Spleen (tissue), 11 donors: ENCODE data around the gene CHKA. TPM values are rescaled to one million over a fixed set of nuclear protein-coding genes. Genes with fewer than 3 reads are reported as not detected.

Experiments used
- DNase-seq: peaks from one replicate; pipeline ENCODE4 v3.0.0-alpha.2; 2020
- H3K27ac ChIP-seq, 8 donors: fragments of 200-600 bp; sonication (generic) in 7 of 8; 1 replicate in 4 of 8; 2 replicates in 4 of 8; pipeline versions ENCODE4 v1.5.0 to v1.8.0; 2016 to 2021; ENCODE audit warnings: inconsistent platforms in 4 of 8, mild to moderate bottlenecking in 4 of 8, moderate library complexity in 1 of 8
- H3K27me3 ChIP-seq, 7 donors: fragments of 200-600 bp; sonication (generic) in 6 of 7; replicated peaks in 1 of 7; 1 replicate in 4 of 7; 2 replicates in 3 of 7; pipeline versions ENCODE4 v1.5.0 to v1.8.0; 2016 to 2021; ENCODE audit warnings: inconsistent platforms in 3 of 7, mild to moderate bottlenecking in 1 of 7
- H3K36me3 ChIP-seq, 6 donors: fragments of 200-600 bp; sonication (generic) in 5 of 6; 1 replicate in 4 of 6; 2 replicates in 2 of 6; pipeline versions ENCODE4 v1.5.0 to v1.8.0; 2016 to 2021; ENCODE audit warnings: inconsistent platforms in 2 of 6
- H3K4me1 ChIP-seq, 6 donors: fragments of 200-600 bp; sonication (generic) in 5 of 6; 1 replicate in 3 of 6; 2 replicates in 3 of 6; pipeline versions ENCODE4 v1.5.0 to v1.8.0; 2016 to 2021; ENCODE audit warnings: inconsistent platforms in 3 of 6
- H3K4me3 ChIP-seq, 8 donors: fragments of 200-600 bp; sonication (generic) in 7 of 8; 1 replicate in 4 of 8; 2 replicates in 4 of 8; pipeline versions ENCODE4 v1.5.0 to v1.8.0; 2016 to 2021; ENCODE audit warnings: inconsistent platforms in 4 of 8, mild to moderate bottlenecking in 4 of 8, moderate library complexity in 2 of 8
- H3K9me3 ChIP-seq, 8 donors: fragments of 200-600 bp; sonication (generic) in 7 of 8; 1 replicate in 4 of 8; 2 replicates in 4 of 8; pipeline versions ENCODE4 v1.5.0 to v1.8.0; 2016 to 2021; ENCODE audit warnings: inconsistent platforms in 4 of 8
- POLR2A ChIP-seq, 3 donors: fragments of 450-650 bp; IDR thresholded peaks; one replicate each; pipeline ENCODE4 v1.5.1; 2017; ENCODE audit warnings: antibody characterized with exemption in 3 of 3, mild to moderate bottlenecking in 1 of 3
- POLR2AphosphoS5 ChIP-seq, 3 donors: sonication (generic); formaldehyde crosslinking; IDR thresholded peaks; one replicate each; pipeline ENCODE4 v1.5.1; 2017; ENCODE audit warnings: antibody characterized with exemption in 3 of 3
- WGBS, 5 donors: extraction: QIAGEN DNeasy Blood & Tissue Kit in 3 of 5; methylation state at CpG; one replicate each; pipeline versions ENCODE4 v1.1.5 to v1.1.7; 2013 to 2018; 5-methylcytosine and 5-hydroxymethylcytosine counted together
- intact Hi-C: fragments of 100-400 bp; cut with DNase I; formaldehyde crosslinking; loops from one replicate; pipeline ENCODE4 v1.15.0; 2023; ENCODE audit warnings: low total_unique reads
- polyA plus RNA-seq, 3 donors: library from polyadenylated mRNA; stranded (reverse); fragments of 200-250 nt; gene quantifications; one replicate each; pipeline ENCODE4 v1.2.1, GENCODE V29; 2013
- total RNA-seq, 7 donors: library from RNA; depleted of rRNA in 3 of 7; stranded (reverse); fragments of >200 nt in 3 of 7; fragmentation: NEBNext Ultra II Directional in 4 of 7; extraction: Animal tissue kit (Norgen Biotek cat#: 25700) in 4 of 7; gene quantifications; one replicate each; pipeline versions ENCODE4 v1.1.0 to v1.2.1, GENCODE V29; 2016 to 2021
- TF ChIP-seq, protein P1 (sequence below), 11 experiments: fragments of 200-600 bp in 7 of 11; fragments of 450-650 bp in 4 of 11; sonication (generic) in 4 of 11; IDR thresholded peaks in 8 of 11; conservative IDR thresholded peaks in 3 of 11; 1 replicate in 7 of 11; 2 replicates in 4 of 11; pipeline versions ENCODE4 v1.4.0 to v1.8.0; 2016 to 2021; ENCODE audit warnings: antibody characterized with exemption in 11 of 11, inconsistent platforms in 4 of 11, mild to moderate bottlenecking in 1 of 11
- donor health status: healthy with polysubstance abuse.
- donor health status: DM: no; HTN: no; CAD: no; lungs with moderate emphysema.
- donor health status: DM: no; HTN: no; CAD: no.
- donor health status: Bipolar disorder and iron deficiency.
- donor health status: healthy.
- donor health status: DM: no; HTN: no; CAD: no.
- donor health status: DM: yes; HTN: yes; CAD: no.

CHKA gene
- total and polyA plus RNA-seq, 10 donors: 19.7 to 76.1 (median 33.4) TPM

DNA sequence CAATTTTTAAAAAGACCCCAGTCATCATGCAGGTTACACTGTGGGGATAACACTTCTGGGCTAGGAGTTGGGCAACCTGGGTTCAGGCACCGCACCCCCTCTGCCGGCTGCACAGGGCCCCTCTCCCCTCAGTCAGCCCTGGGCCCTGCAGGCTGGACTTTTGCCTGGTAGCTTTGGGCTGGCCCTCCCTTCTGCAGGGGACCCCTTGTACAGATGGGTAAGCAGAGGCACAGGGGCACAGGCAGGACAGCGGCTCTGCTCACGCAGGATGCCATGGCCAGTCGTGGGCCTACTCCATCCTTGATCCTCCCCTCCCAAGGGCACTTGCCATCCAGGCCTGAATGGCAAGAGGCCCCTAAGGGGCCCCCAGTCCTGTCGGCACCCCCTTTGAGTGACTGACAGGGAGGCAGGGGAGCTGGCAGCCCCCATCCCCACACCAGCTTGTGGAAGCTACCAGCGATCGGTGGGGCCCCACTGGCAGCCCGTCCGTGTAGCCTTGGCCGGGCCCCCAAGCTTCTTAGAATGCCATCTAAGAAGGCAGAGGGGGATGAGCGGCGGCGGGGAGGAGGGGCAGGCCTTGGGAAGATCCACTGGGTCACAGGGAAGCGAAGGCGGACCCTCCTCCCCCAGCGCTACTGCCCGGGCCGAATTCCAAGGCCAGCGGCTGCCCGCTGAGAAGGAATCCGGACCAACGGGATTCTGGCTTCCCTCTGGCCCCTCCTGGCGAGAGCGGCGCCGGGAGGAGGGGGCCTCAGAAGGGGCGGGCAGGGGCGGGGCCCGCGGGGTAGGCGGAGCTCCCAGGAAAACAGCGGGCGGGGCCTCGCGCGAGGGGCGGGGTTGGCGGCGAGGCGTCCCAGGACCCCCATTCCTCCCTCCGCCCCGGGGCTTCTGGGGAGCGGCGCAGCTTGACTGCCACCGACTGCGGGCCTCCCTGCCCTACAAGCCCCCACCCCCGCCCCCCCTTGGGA lies 6.8 kb upstream of the CHKA start:
- Histone ChIP-seq H3K9me3 (peaks cover 0 to 13% (median 4%) of the 10 kb centered on the region in 8 donors), H3K4me1 (peaks cover 0 to 32% (median 15%) of the 10 kb centered on the region in 6 donors), H3K36me3 (no peaks in the 10 kb centered on the region), H3K4me3 (peak overlapping the region in 7 of 8 donors; percentile 12 to 65 (median 37)), H3K27me3 (peaks cover 0 to 26% (median 7%) of the 10 kb centered on the region in 7 donors), H3K27ac (peak overlapping the region; percentile 60 to 87 (median 82))
- peak; percentile 80 for DNase-seq
- WGBS, 5 donors: 14 to 28% (median 16%) methylated on average over 24 to 48 of the region's 48 CpGs
- TF ChIP-seq POLR2AphosphoS5 (IDR thresholded peaks at IDR 0.05) (peak in 1 of 3 donors; percentile 29), POLR2A (IDR thresholded peaks at IDR 0.05) (no peak)
- intact Hi-C loops: no loop called here

GRCh38 chr11:68125164-68125563 lies 4.0 kb upstream of the CHKA start:
- H3K27ac ChIP-seq: no peak overlapping the region
- 78 to 90% (median 89%) methylated on average over 2 to 4 of the region's 4 CpGs for WGBS, 5 donors
- H3K9me3 ChIP-seq: no peaks in the 10 kb centered on the region
- no peak for DNase-seq
- H3K36me3 ChIP-seq: no peaks in the 10 kb centered on the region
- TF ChIP-seq, protein P1, sequence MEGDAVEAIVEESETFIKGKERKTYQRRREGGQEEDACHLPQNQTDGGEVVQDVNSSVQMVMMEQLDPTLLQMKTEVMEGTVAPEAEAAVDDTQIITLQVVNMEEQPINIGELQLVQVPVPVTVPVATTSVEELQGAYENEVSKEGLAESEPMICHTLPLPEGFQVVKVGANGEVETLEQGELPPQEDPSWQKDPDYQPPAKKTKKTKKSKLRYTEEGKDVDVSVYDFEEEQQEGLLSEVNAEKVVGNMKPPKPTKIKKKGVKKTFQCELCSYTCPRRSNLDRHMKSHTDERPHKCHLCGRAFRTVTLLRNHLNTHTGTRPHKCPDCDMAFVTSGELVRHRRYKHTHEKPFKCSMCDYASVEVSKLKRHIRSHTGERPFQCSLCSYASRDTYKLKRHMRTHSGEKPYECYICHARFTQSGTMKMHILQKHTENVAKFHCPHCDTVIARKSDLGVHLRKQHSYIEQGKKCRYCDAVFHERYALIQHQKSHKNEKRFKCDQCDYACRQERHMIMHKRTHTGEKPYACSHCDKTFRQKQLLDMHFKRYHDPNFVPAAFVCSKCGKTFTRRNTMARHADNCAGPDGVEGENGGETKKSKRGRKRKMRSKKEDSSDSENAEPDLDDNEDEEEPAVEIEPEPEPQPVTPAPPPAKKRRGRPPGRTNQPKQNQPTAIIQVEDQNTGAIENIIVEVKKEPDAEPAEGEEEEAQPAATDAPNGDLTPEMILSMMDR (IDR thresholded peaks at IDR 0.05 in 8 of 11, conservative IDR thresholded peaks at IDR 0.05 in 3 of 11): no peak
- TF ChIP-seq POLR2A (IDR thresholded peaks at IDR 0.05): no peak
- no peak for TF ChIP-seq POLR2AphosphoS5 (IDR thresholded peaks at IDR 0.05)
- H3K4me3 ChIP-seq: no peak overlapping the region
- intact Hi-C loops: no loop called here
- peaks cover 0 to 26% (median 7%) of the 10 kb centered on the region in 7 donors for H3K27me3 ChIP-seq
- peaks cover 7 to 48% (median 28%) of the 10 kb centered on the region in 6 donors for H3K4me1 ChIP-seq

DNA sequence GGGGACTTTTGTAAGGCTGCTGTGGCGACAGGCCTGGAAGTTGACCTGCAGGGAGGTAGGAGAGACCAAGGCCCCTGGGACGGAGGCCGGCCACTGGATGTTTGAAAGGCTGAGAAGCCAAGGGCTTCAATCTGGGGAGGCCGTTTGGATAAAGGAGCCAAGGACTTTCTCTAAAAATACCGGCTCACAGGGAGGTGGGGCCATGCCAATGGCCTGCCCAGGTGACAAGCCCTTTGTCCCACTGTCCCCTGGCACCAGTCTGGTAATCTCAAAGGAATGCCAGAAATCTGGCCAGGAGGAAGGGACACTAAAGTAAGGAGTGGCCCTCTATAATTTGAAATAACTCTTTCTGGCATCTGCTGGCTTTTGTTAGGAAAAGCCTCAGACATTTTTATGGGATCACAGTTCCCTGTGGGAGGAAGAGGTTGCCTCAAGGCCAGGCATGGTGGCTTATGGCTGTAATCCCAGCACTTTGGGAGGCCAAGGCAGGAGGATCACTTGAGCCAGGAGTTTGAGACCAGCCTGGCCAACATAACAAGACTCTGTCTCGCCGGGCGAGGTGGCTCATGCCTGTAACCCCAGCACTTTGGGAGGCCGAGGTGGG lies 1.9 kb upstream of the CHKA start:
- H3K27me3 ChIP-seq: peaks cover 0 to 5% (median 0%) of the 10 kb centered on the region in 7 donors
- TF ChIP-seq, protein P1 (IDR thresholded peaks at IDR 0.05 in 8 of 11, conservative IDR thresholded peaks at IDR 0.05 in 3 of 11): no peak
- TF ChIP-seq POLR2A (IDR thresholded peaks at IDR 0.05): no peak
- TF ChIP-seq POLR2AphosphoS5 (IDR thresholded peaks at IDR 0.05): no peak
- peak overlapping the region in 7 of 8 donors; percentile 23 to 97 (median 54) for H3K27ac ChIP-seq
- intact Hi-C loops: no loop called here
- H3K4me3 ChIP-seq: no peak overlapping the region
- peaks cover 17 to 55% (median 37%) of the 10 kb centered on the region in 6 donors for H3K4me1 ChIP-seq
- H3K36me3 ChIP-seq: no peaks in the 10 kb centered on the region
- WGBS, 5 donors: 87 to 88% (median 87%) methylated on average over 9 of the region's 9 CpGs
- no peaks in the 10 kb centered on the region for H3K9me3 ChIP-seq
- no peak for DNase-seq

- Histone ChIP-seq H3K36me3 (no peaks in the 10 kb centered on the region), H3K27ac (peak overlapping the region; percentile 77 to 98 (median 96)), H3K27me3 (no peaks in the 10 kb centered on the region), H3K4me1 (peaks cover 20 to 66% (median 45%) of the 10 kb centered on the region in 6 donors), H3K4me3 (peak overlapping the region; percentile 37 to 89 (median 62)), H3K9me3 (no peaks in the 10 kb centered on the region)
- no peak for TF ChIP-seq POLR2A (IDR thresholded peaks at IDR 0.05)
- no peak for TF ChIP-seq POLR2AphosphoS5 (IDR thresholded peaks at IDR 0.05)
- TF ChIP-seq, protein P1 (IDR thresholded peaks at IDR 0.05 in 8 of 11, conservative IDR thresholded peaks at IDR 0.05 in 3 of 11): no peak
- WGBS, 5 donors: 2 to 3% (median 2%) methylated on average over 24 to 73 of the region's 73 CpGs
- intact Hi-C loops: no loop called here
- peak; percentile 94 for DNase-seq
These were observed 718 bp downstream of the CHKA start for GRCh38 chr11:68120273-68121066.
